Stimulated activated CD8-positive, alpha-beta memory T cell treated with anti-CD3 and anti-CD28 coated beads, Interleukin-15, amount 100 ng/mL, for 48 hours (primary cell): Measurements from ENCODE around the gene KRT17.

Experiments used
- DNase-seq, 2 donors: peaks; one replicate each; pipeline ENCODE4 v3.0.0-alpha.2; 2020; ENCODE audit warnings: low read depth in 2 of 2

The KRT17 gene

DNA sequence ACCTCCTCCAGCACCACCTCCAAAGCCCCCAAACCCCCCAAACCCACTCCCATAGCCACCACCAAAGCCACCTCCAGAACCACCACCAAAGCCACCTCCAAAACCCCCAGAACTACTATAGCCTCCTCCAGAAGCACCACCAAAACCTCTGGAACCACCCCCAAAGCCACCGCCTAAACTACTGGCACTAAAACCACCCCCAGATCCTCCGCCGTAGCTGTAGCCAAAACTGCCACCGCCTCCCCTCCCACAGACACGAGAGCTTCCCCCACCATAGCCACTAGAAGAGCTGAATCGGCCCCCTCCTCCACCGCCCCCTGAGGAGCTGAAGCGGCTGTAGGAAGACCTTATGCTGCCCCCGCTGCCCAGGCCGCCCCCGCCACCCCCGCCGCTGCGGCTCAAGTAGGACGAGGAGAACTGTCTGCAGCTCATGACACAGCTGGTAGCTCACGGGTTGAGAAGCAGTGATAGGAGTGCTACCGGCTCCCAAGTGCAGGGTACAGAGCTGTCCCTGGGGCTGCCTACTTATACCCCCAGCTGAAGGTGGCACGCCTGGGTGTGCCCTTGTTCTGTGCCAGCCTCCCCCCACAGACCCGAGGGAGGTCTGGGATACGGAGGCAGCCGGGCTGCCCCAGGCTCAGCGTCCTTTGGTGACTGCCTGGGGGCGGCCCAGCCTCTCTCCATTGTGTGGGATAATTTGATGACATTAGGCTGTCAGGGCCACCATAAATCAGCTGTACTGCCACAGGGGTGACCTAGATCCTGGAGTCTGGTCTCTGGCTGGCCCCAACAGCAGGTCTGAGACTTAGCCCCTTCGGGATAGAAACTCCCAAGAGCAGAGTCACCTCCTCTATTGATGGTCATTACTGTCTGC lies 52.6 kb downstream of the KRT17 start, which contains the start of gene KRT9:
TSS of gene KRT9 (minus strand) at position 499 of the 874 bp plus-strand sequence. CDS start at position 432, 67 bp downstream.
- no peak for DNase-seq
